SK-N-SH treated with all-trans-retinoic acid at 6 μM for 48 hours (cell line): ENCODE data around the gene NTSR1.

ENCODE experiments used
- ATAC-seq: fragments of 200-7000 bp; cut with Tn5 transposase; 3 replicates; pipeline ENCODE4 v1.9.1; 2020; ENCODE audit warnings: mild to moderate bottlenecking, moderate library complexity
- ARNTL ChIP-seq: fragments of 450-650 bp; formaldehyde crosslinking; IDR thresholded peaks from 2 replicates; pipeline ENCODE4 v1.5.0; 2020; ENCODE audit warnings: low read depth, mild to moderate bottlenecking, moderate library complexity, borderline replicate concordance
- BACH2 ChIP-seq: fragments of 250-450 bp; sonication (Bioruptor Pico); IDR thresholded peaks from 2 replicates; pipeline ENCODE4 v1.9.0; 2021; ENCODE audit warnings: mild to moderate bottlenecking, borderline replicate concordance
- CSDC2 ChIP-seq: fragments of 250-450 bp; sonication (Bioruptor Pico); IDR thresholded peaks from 2 replicates; pipeline ENCODE4 v1.5.0; 2020; ENCODE audit warnings: mild to moderate bottlenecking, moderate library complexity
- GLIS3 ChIP-seq: fragments of 250-450 bp; sonication (Bioruptor Pico); IDR thresholded peaks from 2 replicates; pipeline ENCODE4 v1.5.0; 2020; ENCODE audit warnings: mild to moderate bottlenecking, moderate library complexity
- ISL1 ChIP-seq: fragments of 250-450 bp; sonication (Bioruptor Pico); IDR thresholded peaks from 2 replicates; pipeline ENCODE4 v2.1.2; 2022; ENCODE audit warnings: mild to moderate bottlenecking, moderate library complexity
- OSR1 ChIP-seq: fragments of 250-450 bp; sonication (Bioruptor Pico); IDR thresholded peaks from 2 replicates; pipeline ENCODE4 v1.8.0; 2022; ENCODE audit warnings: moderate library complexity, mild to moderate bottlenecking, inconsistent platforms
- PPARA ChIP-seq: fragments of 250-450 bp; sonication (Bioruptor Pico); IDR thresholded peaks from 2 replicates; pipeline ENCODE4 v1.5.0; 2020; ENCODE audit warnings: mild to moderate bottlenecking, borderline replicate concordance
- SNAI2 ChIP-seq: fragments of 250-450 bp; sonication (Bioruptor Pico); IDR thresholded peaks from 2 replicates; pipeline ENCODE4 v1.5.0; 2020; ENCODE audit warnings: mild to moderate bottlenecking, moderate library complexity
- TCF4 ChIP-seq: fragments of 250-450 bp; sonication (Bioruptor Pico); IDR thresholded peaks from 2 replicates; pipeline ENCODE4 v1.8.0; 2021; ENCODE audit warnings: mild to moderate bottlenecking, moderate library complexity, borderline replicate concordance
- TOX ChIP-seq: fragments of 250-450 bp; sonication (Bioruptor Pico); IDR thresholded peaks from 2 replicates; pipeline ENCODE4 v1.8.0; 2021; ENCODE audit warnings: mild to moderate bottlenecking, moderate library complexity, borderline replicate concordance
- TSHZ2 ChIP-seq: fragments of 250-450 bp; sonication (Bioruptor Pico); IDR thresholded peaks from 2 replicates; pipeline ENCODE4 v1.5.0; 2020; ENCODE audit warnings: mild to moderate bottlenecking, moderate library complexity
- ZC3H10 ChIP-seq: fragments of 250-450 bp; sonication (Bioruptor Pico); IDR thresholded peaks from 2 replicates; pipeline ENCODE4 v1.5.1; 2021; ENCODE audit warnings: mild to moderate bottlenecking, moderate library complexity
- ZFP3 ChIP-seq: fragments of 250-450 bp; sonication (Bioruptor Pico); IDR thresholded peaks from 2 replicates; pipeline ENCODE4 v1.5.0; 2020; ENCODE audit warnings: mild to moderate bottlenecking, moderate library complexity
- ZFP30 ChIP-seq: fragments of 450-650 bp; formaldehyde crosslinking; IDR thresholded peaks from 2 replicates; pipeline ENCODE4 v1.5.0; 2022; ENCODE audit warnings: mild to moderate bottlenecking, moderate library complexity
- ZNF565 ChIP-seq: fragments of 450-650 bp; formaldehyde crosslinking; conservative IDR thresholded peaks from 2 replicates; pipeline ENCODE4 v1.5.0; 2020; ENCODE audit warnings: low read depth, mild to moderate bottlenecking, moderate library complexity
- ZNF70 ChIP-seq: fragments of 450-650 bp; formaldehyde crosslinking; IDR thresholded peaks from 2 replicates; pipeline ENCODE4 v1.5.0; 2020; ENCODE audit warnings: mild to moderate bottlenecking, moderate library complexity
- ZNF8 ChIP-seq: fragments of 450-650 bp; formaldehyde crosslinking; IDR thresholded peaks from 2 replicates; pipeline ENCODE4 v1.5.0; 2020; ENCODE audit warnings: mild to moderate bottlenecking, moderate library complexity
- TF ChIP-seq, protein P1 (sequence below): fragments of 250-450 bp; sonication (Bioruptor Pico); IDR thresholded peaks from 2 replicates; pipeline ENCODE4 v1.8.0; 2021; ENCODE audit warnings: low read depth, mild to moderate bottlenecking, moderate library complexity, borderline replicate concordance
- TF ChIP-seq, protein P2 (sequence below): fragments of 250-450 bp; sonication (Bioruptor Pico); IDR thresholded peaks from 2 replicates; pipeline ENCODE4 v1.8.0; 2020; ENCODE audit warnings: mild to moderate bottlenecking, moderate library complexity, borderline replicate concordance

NTSR1 gene

GRCh38 chr20:62742550-62742949 lies 33.9 kb downstream of the NTSR1 start:
- no peak for ATAC-seq
- TF ChIP-seq ZNF565 (CRISPR knock-in tag) (no peak), ARNTL (CRISPR knock-in tag) (no peak), ZC3H10 (no peak), OSR1 (CRISPR knock-in tag) (no peak), ISL1 (CRISPR knock-in tag) (no peak), TOX (no peak), ZNF70 (CRISPR knock-in tag) (no peak), BACH2 (CRISPR knock-in tag) (no peak)

DNA sequence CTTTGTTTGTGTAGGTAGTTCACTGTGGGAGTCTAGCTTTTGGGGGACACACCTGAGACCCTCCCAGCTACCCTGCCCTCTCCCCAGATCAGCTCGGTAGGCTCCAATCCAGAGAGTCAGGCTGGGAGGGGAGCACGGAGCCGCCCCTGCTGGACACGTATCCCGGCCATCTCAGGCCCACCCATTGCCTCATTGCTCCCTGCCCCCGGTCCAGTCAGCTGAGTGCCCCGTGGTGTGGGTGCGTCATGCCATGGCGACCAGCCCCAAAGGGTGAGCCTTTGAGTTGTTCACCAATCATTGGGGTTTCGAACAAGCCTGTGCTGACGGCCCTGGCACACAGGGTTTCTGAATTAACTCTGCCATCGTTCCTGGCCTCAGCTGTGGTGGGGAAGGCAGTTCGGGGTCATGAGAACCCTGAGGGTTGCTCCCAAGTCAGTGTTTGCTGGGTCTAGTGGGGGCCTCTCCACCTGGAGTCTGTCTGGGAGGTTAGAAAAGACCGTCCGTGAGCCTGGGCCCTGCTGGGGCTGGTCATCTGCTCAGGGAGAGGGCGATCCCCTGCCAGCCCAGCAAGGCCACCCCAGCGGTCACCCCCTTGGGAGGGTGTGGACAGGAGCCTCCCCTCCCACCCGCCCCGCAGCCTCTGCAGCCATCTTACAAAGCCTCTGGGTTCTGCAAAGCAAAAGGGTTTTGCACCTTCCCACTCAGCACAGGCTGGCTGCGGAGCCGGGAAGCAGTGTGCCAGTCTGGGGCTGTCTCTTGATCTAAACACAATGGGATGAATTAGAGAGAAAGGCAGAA lies 34.5 kb downstream of the NTSR1 start:
- no peak for ATAC-seq
- TF ChIP-seq ISL1 (CRISPR knock-in tag) (no peak), ZC3H10 (no peak), TOX (no peak), ZNF8 (CRISPR knock-in tag) (no peak)

DNA sequence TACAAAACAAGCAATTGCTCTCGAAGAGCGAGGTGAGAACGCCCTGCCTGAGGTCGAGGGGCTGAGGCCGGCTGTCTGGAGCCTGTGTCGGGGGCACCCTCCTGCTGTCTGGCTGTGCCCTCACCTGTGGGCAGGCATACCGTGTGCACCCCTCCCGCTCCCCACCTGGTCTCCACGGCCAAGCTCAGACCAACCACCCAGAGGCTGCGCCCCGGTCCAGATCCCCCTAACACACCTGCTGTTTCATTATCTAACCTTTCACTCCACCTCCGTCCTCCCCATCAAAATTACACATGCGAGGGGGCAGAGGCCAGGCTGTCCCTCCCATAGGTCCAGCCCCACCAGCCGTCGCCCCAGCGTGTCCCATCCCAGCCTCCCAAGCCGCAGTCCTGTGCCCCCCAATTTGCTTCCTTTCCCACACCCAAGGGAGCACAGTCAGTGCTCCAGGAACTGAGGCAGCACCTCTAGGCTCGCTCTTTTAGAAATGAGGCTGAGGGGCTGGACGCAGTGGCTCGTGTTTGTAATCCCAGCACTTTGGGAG lies 35.2 kb downstream of the NTSR1 start:
- TF ChIP-seq ZFP3 (no peak), TSHZ2 (no peak), ZNF70 (CRISPR knock-in tag) (no peak), PPARA (no peak), SNAI2 (CRISPR knock-in tag) (no peak), ZFP30 (CRISPR knock-in tag) (no peak), TCF4 (CRISPR knock-in tag) (no peak)
- TF ChIP-seq, protein P1, sequence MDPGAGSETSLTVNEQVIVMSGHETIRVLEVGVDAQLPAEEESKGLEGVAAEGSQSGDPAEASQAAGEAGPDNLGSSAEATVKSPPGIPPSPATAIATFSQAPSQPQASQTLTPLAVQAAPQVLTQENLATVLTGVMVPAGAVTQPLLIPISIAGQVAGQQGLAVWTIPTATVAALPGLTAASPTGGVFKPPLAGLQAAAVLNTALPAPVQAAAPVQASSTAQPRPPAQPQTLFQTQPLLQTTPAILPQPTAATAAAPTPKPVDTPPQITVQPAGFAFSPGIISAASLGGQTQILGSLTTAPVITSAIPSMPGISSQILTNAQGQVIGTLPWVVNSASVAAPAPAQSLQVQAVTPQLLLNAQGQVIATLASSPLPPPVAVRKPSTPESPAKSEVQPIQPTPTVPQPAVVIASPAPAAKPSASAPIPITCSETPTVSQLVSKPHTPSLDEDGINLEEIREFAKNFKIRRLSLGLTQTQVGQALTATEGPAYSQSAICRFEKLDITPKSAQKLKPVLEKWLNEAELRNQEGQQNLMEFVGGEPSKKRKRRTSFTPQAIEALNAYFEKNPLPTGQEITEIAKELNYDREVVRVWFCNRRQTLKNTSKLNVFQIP, result no peak
- TF ChIP-seq, protein P2, sequence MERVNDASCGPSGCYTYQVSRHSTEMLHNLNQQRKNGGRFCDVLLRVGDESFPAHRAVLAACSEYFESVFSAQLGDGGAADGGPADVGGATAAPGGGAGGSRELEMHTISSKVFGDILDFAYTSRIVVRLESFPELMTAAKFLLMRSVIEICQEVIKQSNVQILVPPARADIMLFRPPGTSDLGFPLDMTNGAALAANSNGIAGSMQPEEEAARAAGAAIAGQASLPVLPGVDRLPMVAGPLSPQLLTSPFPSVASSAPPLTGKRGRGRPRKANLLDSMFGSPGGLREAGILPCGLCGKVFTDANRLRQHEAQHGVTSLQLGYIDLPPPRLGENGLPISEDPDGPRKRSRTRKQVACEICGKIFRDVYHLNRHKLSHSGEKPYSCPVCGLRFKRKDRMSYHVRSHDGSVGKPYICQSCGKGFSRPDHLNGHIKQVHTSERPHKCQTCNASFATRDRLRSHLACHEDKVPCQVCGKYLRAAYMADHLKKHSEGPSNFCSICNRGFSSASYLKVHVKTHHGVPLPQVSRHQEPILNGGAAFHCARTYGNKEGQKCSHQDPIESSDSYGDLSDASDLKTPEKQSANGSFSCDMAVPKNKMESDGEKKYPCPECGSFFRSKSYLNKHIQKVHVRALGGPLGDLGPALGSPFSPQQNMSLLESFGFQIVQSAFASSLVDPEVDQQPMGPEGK (CRISPR knock-in tag), result no peak
- no peak for ATAC-seq

DNA sequence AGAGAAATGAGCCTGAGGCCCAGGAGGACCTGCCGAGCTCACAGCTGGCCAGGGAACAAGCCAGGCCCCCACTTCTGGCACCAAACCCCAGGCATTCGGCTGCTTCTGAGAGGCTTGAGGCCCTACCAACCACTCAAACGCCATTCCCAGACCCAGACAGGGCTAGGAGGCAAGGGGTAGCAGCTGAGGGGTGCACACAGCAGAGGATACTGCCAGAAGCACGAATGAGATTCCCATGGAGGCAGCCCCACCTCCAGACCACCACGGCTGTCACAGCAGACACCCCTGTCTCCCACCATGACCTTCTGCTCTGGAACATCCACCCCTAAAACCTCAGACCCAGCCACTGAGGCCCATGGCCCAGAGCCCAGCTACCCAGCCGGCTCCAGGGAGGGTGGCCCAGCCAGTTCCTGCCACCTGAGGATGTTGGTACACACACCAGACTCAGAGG lies 36.1 kb downstream of the NTSR1 start:
- no peak for ATAC-seq
- no peak for TF ChIP-seq CSDC2 (CRISPR knock-in tag)
- TF ChIP-seq TCF4 (CRISPR knock-in tag), result no peak
- no peak for TF ChIP-seq GLIS3
- TF ChIP-seq, protein P1, result no peak
- no peak for TF ChIP-seq TOX
- TF ChIP-seq ZC3H10, result no peak
- TF ChIP-seq, protein P2 (CRISPR knock-in tag), result no peak
- no peak for TF ChIP-seq PPARA
